ENCODE results near the gene FFAR1.

The FFAR1 gene

GRCh38 chr19:35347171-35347929 lies at the start of gene FFAR1:
FFAR1 (plus strand) TSS chr19:35347902; CDS start chr19:35351552, 3,650 bp downstream.
- DNase-seq (ENCODE audit: low read depth) = no peak

GRCh38 chr19:35297922-35298321 lies 49.8 kb upstream of the FFAR1 start:
- DNase-seq (ENCODE audit: low read depth) = no peak

- no peak for DNase-seq (ENCODE audit: low read depth)
Observed at GRCh38 chr19:35298561-35298972, 49.1 kb upstream of the FFAR1 start.

GRCh38 chr19:35299523-35300338 lies 48.0 kb upstream of the FFAR1 start:
- no peak for DNase-seq (ENCODE audit: low read depth)

GRCh38 chr19:35300339-35300649 lies 47.4 kb upstream of the FFAR1 start:
- DNase-seq (ENCODE audit: low read depth) = no peak

GRCh38 chr19:35301961-35302360 lies 45.7 kb upstream of the FFAR1 start:
- DNase-seq (ENCODE audit: low read depth) = no peak

- DNase-seq (ENCODE audit: low read depth) = no peak
Observed at GRCh38 chr19:35302446-35302845, 45.3 kb upstream of the FFAR1 start.

GRCh38 chr19:35303357-35303915 lies 44.3 kb upstream of the FFAR1 start:
- DNase-seq (ENCODE audit: low read depth) = no peak

GRCh38 chr19:35304036-35304435 lies 43.7 kb upstream of the FFAR1 start:
- DNase-seq (ENCODE audit: low read depth) = no peak

- DNase-seq (ENCODE audit: low read depth) = no peak
Observed at GRCh38 chr19:35305181-35305580, 42.5 kb upstream of the FFAR1 start.

- DNase-seq (ENCODE audit: low read depth) = no peak
Observed at GRCh38 chr19:35306473-35307246, 41.0 kb upstream of the FFAR1 start.

GRCh38 chr19:35307931-35308330 lies 39.8 kb upstream of the FFAR1 start:
- DNase-seq (ENCODE audit: low read depth) = no peak

- no peak for DNase-seq (ENCODE audit: low read depth)
Observed at GRCh38 chr19:35308910-35309309, 38.8 kb upstream of the FFAR1 start.

- no peak for DNase-seq (ENCODE audit: low read depth)
Observed at GRCh38 chr19:35309481-35310279, 38.0 kb upstream of the FFAR1 start.

- DNase-seq (ENCODE audit: low read depth) = no peak
Observed at GRCh38 chr19:35310331-35310730, 37.4 kb upstream of the FFAR1 start.

GRCh38 chr19:35310811-35311465 lies 36.8 kb upstream of the FFAR1 start:
- no peak for DNase-seq (ENCODE audit: low read depth)

- DNase-seq (ENCODE audit: low read depth) = no peak
Observed at GRCh38 chr19:35311901-35312665, 35.6 kb upstream of the FFAR1 start.

- no peak for DNase-seq (ENCODE audit: low read depth)
Observed at GRCh38 chr19:35313587-35313986, 34.1 kb upstream of the FFAR1 start.

- DNase-seq (ENCODE audit: low read depth) = no peak
Observed at GRCh38 chr19:35314031-35314430, 33.7 kb upstream of the FFAR1 start.

GRCh38 chr19:35314858-35315470 lies 32.7 kb upstream of the FFAR1 start:
- DNase-seq (ENCODE audit: low read depth) = no peak

Measured in HS-5 (cell line).